Peyer's patch (tissue), 4 donors: ENCODE measurements around the gene CHI3L2.

Experiments
- CTCF ChIP-seq, 6 experiments: fragments of 450-650 bp in 4 of 6; fragments of 200-600 bp in 2 of 6; sonication (generic) in 1 of 6; IDR thresholded peaks; one replicate each; pipeline ENCODE4 v1.5.1; 2017 to 2019; ENCODE audit warnings: antibody characterized with exemption in 6 of 6, mild to moderate bottlenecking in 3 of 6, moderate library complexity in 1 of 6
- POLR2A ChIP-seq, 2 donors: fragments of 450-650 bp; IDR thresholded peaks; one replicate each; pipeline ENCODE4 v1.5.1; 2017; ENCODE audit warnings: antibody characterized with exemption in 2 of 2, mild to moderate bottlenecking in 2 of 2, moderate library complexity in 2 of 2

GRCh38 chr1:111199329-111199728 lies 28.2 kb upstream of the CHI3L2 start:
- no peak for TF ChIP-seq CTCF (IDR thresholded peaks at IDR 0.05)
- no peak for TF ChIP-seq POLR2A (IDR thresholded peaks at IDR 0.05)
